Measurements from ENCODE around the gene CRISP1. TPM values are rescaled to one million over a fixed set of nuclear protein-coding genes. Genes with fewer than 3 reads are reported as not detected.
"Not testable (repeated sequence)": the region's sequence is repeated elsewhere in the genome, so short reads cannot be mapped to it uniquely, and the experiment has no call there.

Gene CRISP1
- polyA plus RNA-seq, 1 of the 3 experiments (the other 2 are of a cell fraction), result not detected

DNA sequence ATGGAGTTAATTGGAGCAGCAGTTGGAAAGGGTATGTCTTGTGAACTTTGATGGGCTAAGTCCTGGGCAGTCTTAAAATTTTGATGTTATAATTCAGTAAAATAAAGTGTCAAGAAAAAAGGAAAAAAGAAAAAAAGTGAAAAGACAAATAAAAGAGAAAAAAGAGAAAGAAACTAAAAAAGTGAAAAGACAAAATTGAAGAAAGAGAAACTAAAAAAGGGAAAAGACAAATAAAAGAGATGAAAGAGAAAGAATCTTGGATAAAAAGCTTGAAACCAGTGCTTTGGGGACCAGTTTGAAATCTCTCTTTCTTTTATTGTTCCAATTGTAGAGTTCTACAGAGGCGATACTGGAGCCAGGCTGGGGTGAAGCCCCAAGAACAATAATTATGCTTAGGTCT is 67.2 kb downstream of the CRISP1 start:
- WGBS (ENCODE audit: low lambda C conversion rate), result 22% methylated on average over 1 of the region's 1 CpG
- Histone ChIP-seq H3K27me3 (ENCODE audit: insufficient read depth) (no peaks in the 10 kb centered on the region), H3K27ac (ENCODE audit: low read depth in 2 of 2, low read length in 1 of 2) (no peak overlapping the region), H3F3A (replicated peaks; ENCODE audit: insufficient read depth) (no peaks in the 10 kb centered on the region), H3K4me3 (ENCODE audit: low read depth in 2 of 2, low read length in 1 of 2) (no peak overlapping the region), H3K36me3 (replicated peaks in 1 of 2; ENCODE audit: control insufficient read depth in 1 of 2, insufficient read depth in 2 of 2, low read length in 1 of 2) (no peaks in the 10 kb centered on the region), H4K20me1 (ENCODE audit: insufficient read depth) (no peaks in the 10 kb centered on the region), H3K79me2 (ENCODE audit: insufficient read depth) (no peaks in the 10 kb centered on the region), H3K4me2 (no peak overlapping the region), H3K9me2 (no peaks in the 10 kb centered on the region), H3K9ac (no peak overlapping the region), H3K9me3 (no peaks in the 10 kb centered on the region), H2AFZ (ENCODE audit: low read depth) (no peak overlapping the region), H3K4me1 (ENCODE audit: control insufficient read depth in 1 of 2, insufficient read depth in 2 of 2, low read depth in 1 of 2, low read length in 1 of 2) (no peaks in the 10 kb centered on the region)
- TF ChIP-seq GATA2 (CRISPR knock-in tag; IDR thresholded peaks at IDR 0.05), result no peak
- no peak for TF ChIP-seq TAF1 (IDR thresholded peaks at IDR 0.05; ENCODE audit: borderline replicate concordance, low read depth, low read length)
- TF ChIP-seq, protein P1, sequence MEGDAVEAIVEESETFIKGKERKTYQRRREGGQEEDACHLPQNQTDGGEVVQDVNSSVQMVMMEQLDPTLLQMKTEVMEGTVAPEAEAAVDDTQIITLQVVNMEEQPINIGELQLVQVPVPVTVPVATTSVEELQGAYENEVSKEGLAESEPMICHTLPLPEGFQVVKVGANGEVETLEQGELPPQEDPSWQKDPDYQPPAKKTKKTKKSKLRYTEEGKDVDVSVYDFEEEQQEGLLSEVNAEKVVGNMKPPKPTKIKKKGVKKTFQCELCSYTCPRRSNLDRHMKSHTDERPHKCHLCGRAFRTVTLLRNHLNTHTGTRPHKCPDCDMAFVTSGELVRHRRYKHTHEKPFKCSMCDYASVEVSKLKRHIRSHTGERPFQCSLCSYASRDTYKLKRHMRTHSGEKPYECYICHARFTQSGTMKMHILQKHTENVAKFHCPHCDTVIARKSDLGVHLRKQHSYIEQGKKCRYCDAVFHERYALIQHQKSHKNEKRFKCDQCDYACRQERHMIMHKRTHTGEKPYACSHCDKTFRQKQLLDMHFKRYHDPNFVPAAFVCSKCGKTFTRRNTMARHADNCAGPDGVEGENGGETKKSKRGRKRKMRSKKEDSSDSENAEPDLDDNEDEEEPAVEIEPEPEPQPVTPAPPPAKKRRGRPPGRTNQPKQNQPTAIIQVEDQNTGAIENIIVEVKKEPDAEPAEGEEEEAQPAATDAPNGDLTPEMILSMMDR (IDR thresholded peaks at IDR 0.05), result no peak
- TF ChIP-seq FOXM1 (IDR thresholded peaks at IDR 0.05; ENCODE audit: low read depth), result no peak
- TF ChIP-seq RCOR1 (IDR thresholded peaks at IDR 0.05; ENCODE audit: low read length), result no peak
- TF ChIP-seq YY1 (IDR thresholded peaks at IDR 0.05; ENCODE audit: low read depth), result no peak
- TF ChIP-seq, protein P2, sequence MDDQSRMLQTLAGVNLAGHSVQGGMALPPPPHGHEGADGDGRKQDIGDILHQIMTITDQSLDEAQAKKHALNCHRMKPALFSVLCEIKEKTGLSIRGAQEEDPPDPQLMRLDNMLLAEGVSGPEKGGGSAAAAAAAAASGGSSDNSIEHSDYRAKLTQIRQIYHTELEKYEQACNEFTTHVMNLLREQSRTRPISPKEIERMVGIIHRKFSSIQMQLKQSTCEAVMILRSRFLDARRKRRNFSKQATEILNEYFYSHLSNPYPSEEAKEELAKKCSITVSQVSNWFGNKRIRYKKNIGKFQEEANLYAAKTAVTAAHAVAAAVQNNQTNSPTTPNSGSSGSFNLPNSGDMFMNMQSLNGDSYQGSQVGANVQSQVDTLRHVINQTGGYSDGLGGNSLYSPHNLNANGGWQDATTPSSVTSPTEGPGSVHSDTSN (IDR thresholded peaks at IDR 0.05), result no peak
- no peak for TF ChIP-seq SIN3A (IDR thresholded peaks at IDR 0.05; ENCODE audit: borderline replicate concordance, low read depth, low read length)
- TF ChIP-seq TEAD4 (IDR thresholded peaks at IDR 0.05; ENCODE audit: borderline replicate concordance, insufficient read depth), result no peak
- no peak for TF ChIP-seq ELF1 (IDR thresholded peaks at IDR 0.05)
- no peak for TF ChIP-seq CHD2 (IDR thresholded peaks at IDR 0.05; ENCODE audit: low read length, partially characterized antibody)
- TF ChIP-seq, protein P3, sequence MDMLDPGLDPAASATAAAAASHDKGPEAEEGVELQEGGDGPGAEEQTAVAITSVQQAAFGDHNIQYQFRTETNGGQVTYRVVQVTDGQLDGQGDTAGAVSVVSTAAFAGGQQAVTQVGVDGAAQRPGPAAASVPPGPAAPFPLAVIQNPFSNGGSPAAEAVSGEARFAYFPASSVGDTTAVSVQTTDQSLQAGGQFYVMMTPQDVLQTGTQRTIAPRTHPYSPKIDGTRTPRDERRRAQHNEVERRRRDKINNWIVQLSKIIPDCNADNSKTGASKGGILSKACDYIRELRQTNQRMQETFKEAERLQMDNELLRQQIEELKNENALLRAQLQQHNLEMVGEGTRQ (IDR thresholded peaks at IDR 0.05; ENCODE audit: borderline replicate concordance, low read depth, low read length), result no peak
- no peak for TF ChIP-seq MXI1 (IDR thresholded peaks at IDR 0.05; ENCODE audit: low read depth, low read length)
- TF ChIP-seq POLR2AphosphoS5 (IDR thresholded peaks at IDR 0.05; ENCODE audit: low read depth, low read length), result no peak
- TF ChIP-seq, protein P4, sequence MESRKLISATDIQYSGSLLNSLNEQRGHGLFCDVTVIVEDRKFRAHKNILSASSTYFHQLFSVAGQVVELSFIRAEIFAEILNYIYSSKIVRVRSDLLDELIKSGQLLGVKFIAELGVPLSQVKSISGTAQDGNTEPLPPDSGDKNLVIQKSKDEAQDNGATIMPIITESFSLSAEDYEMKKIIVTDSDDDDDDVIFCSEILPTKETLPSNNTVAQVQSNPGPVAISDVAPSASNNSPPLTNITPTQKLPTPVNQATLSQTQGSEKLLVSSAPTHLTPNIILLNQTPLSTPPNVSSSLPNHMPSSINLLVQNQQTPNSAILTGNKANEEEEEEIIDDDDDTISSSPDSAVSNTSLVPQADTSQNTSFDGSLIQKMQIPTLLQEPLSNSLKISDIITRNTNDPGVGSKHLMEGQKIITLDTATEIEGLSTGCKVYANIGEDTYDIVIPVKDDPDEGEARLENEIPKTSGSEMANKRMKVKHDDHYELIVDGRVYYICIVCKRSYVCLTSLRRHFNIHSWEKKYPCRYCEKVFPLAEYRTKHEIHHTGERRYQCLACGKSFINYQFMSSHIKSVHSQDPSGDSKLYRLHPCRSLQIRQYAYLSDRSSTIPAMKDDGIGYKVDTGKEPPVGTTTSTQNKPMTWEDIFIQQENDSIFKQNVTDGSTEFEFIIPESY (IDR thresholded peaks at IDR 0.05; ENCODE audit: borderline replicate concordance, low read depth), result no peak
- no peak for TF ChIP-seq TCF12 (IDR thresholded peaks at IDR 0.05)
- no peak for DNase-seq
- POLR2A ChIA-PET, result no interaction called here
- CTCF ChIA-PET, result no interaction called here

DNA sequence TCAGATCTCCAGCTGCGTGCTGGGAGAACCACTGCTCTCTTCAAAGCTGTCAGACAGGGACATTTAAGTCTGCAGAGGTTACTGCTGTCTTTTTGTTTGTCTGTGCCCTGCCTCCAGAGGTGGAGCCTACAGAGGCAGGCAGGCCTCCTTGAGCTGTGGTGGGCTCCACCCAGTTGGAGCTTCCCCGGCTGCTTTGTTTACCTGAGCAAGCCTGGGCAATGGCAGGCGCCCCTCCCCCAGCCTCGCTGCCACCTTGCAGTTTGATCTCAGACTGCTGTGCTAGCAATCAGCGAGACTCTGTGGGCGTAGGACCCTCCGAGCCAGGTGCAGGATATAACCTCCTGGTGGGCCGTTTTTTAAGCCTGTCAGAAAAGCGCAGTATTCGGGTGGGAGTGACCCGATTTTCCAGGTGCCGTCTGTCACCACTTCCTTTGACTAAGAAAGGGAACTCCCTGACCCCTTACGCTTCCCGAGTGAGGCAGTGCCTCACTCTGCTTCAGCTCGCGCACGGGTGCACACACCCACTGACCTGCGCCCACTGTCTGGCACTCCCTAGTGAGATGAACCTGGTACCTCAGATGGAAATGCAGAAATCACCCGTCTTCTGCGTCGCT is 69.4 kb downstream of the CRISP1 start:
- H3K79me2 ChIP-seq (ENCODE audit: insufficient read depth); POLR2A ChIA-PET; H3K4me2 ChIP-seq; H3K4me3 ChIP-seq (ENCODE audit: low read depth in 2 of 2, low read length in 1 of 2); DNase-seq; H2AFZ ChIP-seq (ENCODE audit: low read depth); H3K9ac ChIP-seq; H3K27ac ChIP-seq (ENCODE audit: low read depth in 2 of 2, low read length in 1 of 2); H3F3A ChIP-seq (replicated peaks; ENCODE audit: insufficient read depth); H3K4me1 ChIP-seq (ENCODE audit: control insufficient read depth in 1 of 2, insufficient read depth in 2 of 2, low read depth in 1 of 2, low read length in 1 of 2); H3K36me3 ChIP-seq (replicated peaks in 1 of 2; ENCODE audit: control insufficient read depth in 1 of 2, insufficient read depth in 2 of 2, low read length in 1 of 2); H4K20me1 ChIP-seq (ENCODE audit: insufficient read depth); H3K27me3 ChIP-seq (ENCODE audit: insufficient read depth); H3K9me2 ChIP-seq; H3K9me3 ChIP-seq; CTCF ChIA-PET: not testable (repeated sequence)
- 49% methylated on average over 4 of the region's 21 CpGs for WGBS (ENCODE audit: low lambda C conversion rate)
